Mucosa of rectum (tissue), 2 donors: ENCODE results near the gene GMIP.
"Not testable (repeated sequence)": the region's sequence is repeated elsewhere in the genome, so short reads cannot be mapped to it uniquely, and the experiment has no call there.

Source experiments
- H3K27ac ChIP-seq, 2 donors: one replicate each; pipeline ENCODE4 v1.7.0; 2013; ENCODE audit warnings: inconsistent platforms in 2 of 2, low read depth in 2 of 2, low read length in 2 of 2
- H3K27me3 ChIP-seq, 2 donors: one replicate each; pipeline ENCODE4 v1.7.0; 2013; ENCODE audit warnings: low read length in 2 of 2; ENCODE audit not compliant: control insufficient read depth in 2 of 2, insufficient read depth in 2 of 2
- H3K36me3 ChIP-seq, 2 donors: one replicate each; pipeline ENCODE4 v1.7.0; 2013; ENCODE audit warnings: low read length in 2 of 2; ENCODE audit not compliant: control insufficient read depth in 2 of 2, insufficient read depth in 2 of 2
- H3K4me1 ChIP-seq, 2 donors: one replicate each; pipeline ENCODE4 v1.7.0; 2013; ENCODE audit warnings: low read length in 2 of 2, mild to moderate bottlenecking in 1 of 2; ENCODE audit not compliant: control insufficient read depth in 2 of 2, insufficient read depth in 2 of 2
- H3K4me3 ChIP-seq, 2 donors: one replicate each; pipeline ENCODE4 v1.7.0; 2013; ENCODE audit warnings: low read length in 2 of 2
- H3K9ac ChIP-seq, 2 donors: one replicate each; pipeline ENCODE4 v1.7.0; 2013; ENCODE audit warnings: low read length in 2 of 2, low read depth in 1 of 2, mild to moderate bottlenecking in 1 of 2
- H3K9me3 ChIP-seq, 2 donors: one replicate each; pipeline ENCODE4 v1.7.0; 2013; ENCODE audit warnings: low read length in 2 of 2; ENCODE audit not compliant: control insufficient read depth in 2 of 2
- donor health status: healthy.
- donor health status: Normal muscosa, but diverticular disease.

GMIP gene

GRCh38 chr19:19606686-19607085 lies 36.8 kb downstream of the GMIP start:
- Histone ChIP-seq H3K9ac (peak overlapping the region in 1 of 2 donors; percentile 39), H3K27ac (peak overlapping the region; percentile 83 to 84), H3K4me1 (peaks cover 17 to 27% of the 10 kb centered on the region in 2 donors)
- not testable (repeated sequence) for H3K36me3 ChIP-seq, H3K4me3 ChIP-seq, H3K9me3 ChIP-seq, H3K27me3 ChIP-seq

- H3K4me1 ChIP-seq: peaks cover 20 to 29% of the 10 kb centered on the region in 2 donors
- peak overlapping the region; percentile 39 to 52 for H3K9ac ChIP-seq
- peak overlapping the region; percentile 83 to 84 for H3K27ac ChIP-seq
- no peaks in the 10 kb centered on the region for H3K9me3 ChIP-seq
- H3K36me3 ChIP-seq: no peaks in the 10 kb centered on the region
- H3K4me3 ChIP-seq: no peak overlapping the region
- no peaks in the 10 kb centered on the region for H3K27me3 ChIP-seq
Measured at GRCh38 chr19:19606021-19606420, 37.4 kb downstream of the GMIP start.

- H3K27me3 ChIP-seq: no peaks in the 10 kb centered on the region
- H3K36me3 ChIP-seq: no peaks in the 10 kb centered on the region
- H3K9me3 ChIP-seq: no peaks in the 10 kb centered on the region
- peak overlapping the region; percentile 39 to 68 for H3K27ac ChIP-seq
- H3K4me1 ChIP-seq: peaks cover 20 to 29% of the 10 kb centered on the region in 2 donors
- no peak overlapping the region for H3K4me3 ChIP-seq
- H3K9ac ChIP-seq: peak overlapping the region in 1 of 2 donors; percentile 38
Measured at GRCh38 chr19:19602713-19603324, 40.6 kb downstream of the GMIP start.

GRCh38 chr19:19602136-19602712 lies 41.2 kb downstream of the GMIP start:
- H3K9me3 ChIP-seq: no peaks in the 10 kb centered on the region
- peak overlapping the region in 1 of 2 donors; percentile 38 for H3K9ac ChIP-seq
- peak overlapping the region; percentile 39 to 68 for H3K27ac ChIP-seq
- H3K36me3 ChIP-seq: no peaks in the 10 kb centered on the region
- peaks cover 20 to 29% of the 10 kb centered on the region in 2 donors for H3K4me1 ChIP-seq
- H3K27me3 ChIP-seq: no peaks in the 10 kb centered on the region
- no peak overlapping the region for H3K4me3 ChIP-seq

GRCh38 chr19:19600793-19601330 lies 42.6 kb downstream of the GMIP start:
- peaks cover 13 to 21% of the 10 kb centered on the region in 2 donors for H3K4me1 ChIP-seq
- H3K9ac ChIP-seq: no peak overlapping the region
- H3K27me3 ChIP-seq: no peaks in the 10 kb centered on the region
- H3K27ac ChIP-seq: no peak overlapping the region
- no peaks in the 10 kb centered on the region for H3K36me3 ChIP-seq
- no peak overlapping the region for H3K4me3 ChIP-seq
- H3K9me3 ChIP-seq: no peaks in the 10 kb centered on the region

GRCh38 chr19:19598728-19599451 lies 44.6 kb downstream of the GMIP start:
- H3K4me1 ChIP-seq: peaks cover 15 to 22% of the 10 kb centered on the region in 2 donors
- peak overlapping the region; percentile 39 to 65 for H3K27ac ChIP-seq
- H3K9ac ChIP-seq, H3K9me3 ChIP-seq, H3K27me3 ChIP-seq, H3K36me3 ChIP-seq: not testable (repeated sequence)
- peak overlapping the region in 1 of 2 donors; percentile 26 for H3K4me3 ChIP-seq

GRCh38 chr19:19597809-19598306 lies 45.6 kb downstream of the GMIP start:
- no peaks in the 10 kb centered on the region for H3K36me3 ChIP-seq
- H3K4me3 ChIP-seq: no peak overlapping the region
- no peaks in the 10 kb centered on the region for H3K9me3 ChIP-seq
- no peaks in the 10 kb centered on the region for H3K27me3 ChIP-seq
- H3K27ac ChIP-seq: peak overlapping the region; percentile 45 to 74
- H3K4me1 ChIP-seq: peaks cover 15 to 18% of the 10 kb centered on the region in 2 donors
- peak overlapping the region in 1 of 2 donors; percentile 26 for H3K9ac ChIP-seq

GRCh38 chr19:19595171-19595701 lies 48.2 kb downstream of the GMIP start:
- H3K27ac ChIP-seq: peak overlapping the region in 1 of 2 donors; percentile 17
- H3K9ac ChIP-seq: no peak overlapping the region
- no peaks in the 10 kb centered on the region for H3K36me3 ChIP-seq
- no peaks in the 10 kb centered on the region for H3K9me3 ChIP-seq
- H3K4me3 ChIP-seq: no peak overlapping the region
- H3K27me3 ChIP-seq: no peaks in the 10 kb centered on the region
- H3K4me1 ChIP-seq: peaks cover 6 to 7% of the 10 kb centered on the region in 2 donors

- Histone ChIP-seq H3K4me3 (no peak overlapping the region), H3K9me3 (no peaks in the 10 kb centered on the region), H3K4me1 (peaks cover 6 to 7% of the 10 kb centered on the region in 2 donors), H3K27ac (no peak overlapping the region), H3K27me3 (no peaks in the 10 kb centered on the region), H3K9ac (no peak overlapping the region), H3K36me3 (no peaks in the 10 kb centered on the region)
Measured at GRCh38 chr19:19594381-19594780, 49.1 kb downstream of the GMIP start.

GRCh38 chr19:19592690-19593089 lies 50.8 kb downstream of the GMIP start:
- no peak overlapping the region for H3K9ac ChIP-seq
- H3K36me3 ChIP-seq: no peaks in the 10 kb centered on the region
- H3K27me3 ChIP-seq: no peaks in the 10 kb centered on the region

More at GRCh38 chr19:19592690-19593089, 50.8 kb downstream of the GMIP start:
- H3K9me3 ChIP-seq: no peaks in the 10 kb centered on the region
- H3K4me3 ChIP-seq: no peak overlapping the region
- H3K4me1 ChIP-seq: peaks cover 6 to 7% of the 10 kb centered on the region in 2 donors
- H3K27ac ChIP-seq: no peak overlapping the region
